ENCODE results near the gene ZNF576.
A peak's percentile ranks its signal among the peaks of the same experiment; 100 is the strongest.
"Not testable (repeated sequence)": the region's sequence is repeated elsewhere in the genome, so short reads cannot be mapped to it uniquely, and the experiment has no call there.

The ZNF576 gene

GRCh38 chr19:43595999-43596841 is at the start of gene ZNF576, which contains the start of gene IRGQ:
Gene ZNF576 (plus strand): TSS chr19:43596595. CDS start chr19:43597109, 514 bp downstream.
Gene IRGQ (minus strand): TSS chr19:43596134. CDS start chr19:43595338, 796 bp downstream.
- Histone ChIP-seq H3K27me3 (ENCODE audit: control insufficient read depth in 1 of 2, insufficient read depth in 2 of 2, low read length in 2 of 2) (no peaks in the 10 kb centered on the region), H3K36me3 (ENCODE audit: insufficient read depth, low read length) (peaks cover 31% of the 10 kb centered on the region)

GRCh38 chr19:43547926-43548325 is 48.5 kb upstream of the ZNF576 start:
- H3K4me3 ChIP-seq (ENCODE audit: low read depth in 1 of 2, low read length in 2 of 2); H3K9ac ChIP-seq (ENCODE audit: low read length); H3K4me1 ChIP-seq (ENCODE audit: insufficient read depth, low read length); H3K27ac ChIP-seq (ENCODE audit: low read depth, low read length); H3K9me3 ChIP-seq (ENCODE audit: low read length); H3K27me3 ChIP-seq (ENCODE audit: control insufficient read depth in 1 of 2, insufficient read depth in 2 of 2, low read length in 2 of 2): not testable (repeated sequence)
- H3K36me3 ChIP-seq (ENCODE audit: insufficient read depth, low read length) = peaks cover 56% of the 10 kb centered on the region

More at GRCh38 chr19:43595999-43596841, at the start of gene ZNF576, which contains the start of gene IRGQ:
- peak within 1 kb of the TSS; percentile 98 for H3K27ac ChIP-seq (ENCODE audit: low read depth, low read length)
- peaks cover 33% of the 10 kb centered on the region for H3K4me1 ChIP-seq (ENCODE audit: insufficient read depth, low read length)
- peak within 1 kb of the TSS; percentile 77 to 88 for H3K4me3 ChIP-seq (ENCODE audit: low read depth in 1 of 2, low read length in 2 of 2)
- peak within 1 kb of the TSS; percentile 88 for H3K9ac ChIP-seq (ENCODE audit: low read length)
- no peaks in the 10 kb centered on the region for H3K9me3 ChIP-seq (ENCODE audit: low read length)

GRCh38 chr19:43548706-43549105 is 47.7 kb upstream of the ZNF576 start:
- H3K36me3 ChIP-seq (ENCODE audit: insufficient read depth, low read length) = peaks cover 55% of the 10 kb centered on the region

GRCh38 chr19:43551399-43552197 is 44.8 kb upstream of the ZNF576 start:
- Histone ChIP-seq H3K4me3 (ENCODE audit: low read depth in 1 of 2, low read length in 2 of 2) (no peak overlapping the region), H3K36me3 (ENCODE audit: insufficient read depth, low read length) (peaks cover 53% of the 10 kb centered on the region), H3K27me3 (ENCODE audit: control insufficient read depth in 1 of 2, insufficient read depth in 2 of 2, low read length in 2 of 2) (no peaks in the 10 kb centered on the region), H3K9me3 (ENCODE audit: low read length) (no peaks in the 10 kb centered on the region), H3K27ac (ENCODE audit: low read depth, low read length) (no peak overlapping the region), H3K9ac (ENCODE audit: low read length) (no peak overlapping the region), H3K4me1 (ENCODE audit: insufficient read depth, low read length) (no peaks in the 10 kb centered on the region)

More at GRCh38 chr19:43548706-43549105, 47.7 kb upstream of the ZNF576 start:
- no peaks in the 10 kb centered on the region for H3K9me3 ChIP-seq (ENCODE audit: low read length)
- no peaks in the 10 kb centered on the region for H3K4me1 ChIP-seq (ENCODE audit: insufficient read depth, low read length)
- no peak overlapping the region for H3K9ac ChIP-seq (ENCODE audit: low read length)
- H3K4me3 ChIP-seq (ENCODE audit: low read depth in 1 of 2, low read length in 2 of 2) = no peak overlapping the region
- H3K27ac ChIP-seq (ENCODE audit: low read depth, low read length) = no peak overlapping the region
- H3K27me3 ChIP-seq (ENCODE audit: control insufficient read depth in 1 of 2, insufficient read depth in 2 of 2, low read length in 2 of 2) = no peaks in the 10 kb centered on the region

- H3K9ac ChIP-seq (ENCODE audit: low read length) = no peak overlapping the region
- H3K4me3 ChIP-seq (ENCODE audit: low read depth in 1 of 2, low read length in 2 of 2) = no peak overlapping the region
- H3K27me3 ChIP-seq (ENCODE audit: control insufficient read depth in 1 of 2, insufficient read depth in 2 of 2, low read length in 2 of 2) = no peaks in the 10 kb centered on the region
- H3K27ac ChIP-seq (ENCODE audit: low read depth, low read length) = no peak overlapping the region
- H3K9me3 ChIP-seq (ENCODE audit: low read length) = no peaks in the 10 kb centered on the region
- H3K36me3 ChIP-seq (ENCODE audit: insufficient read depth, low read length) = peaks cover 53% of the 10 kb centered on the region
- no peaks in the 10 kb centered on the region for H3K4me1 ChIP-seq (ENCODE audit: insufficient read depth, low read length)
These were observed 44.3 kb upstream of the ZNF576 start for GRCh38 chr19:43552198-43552450.

GRCh38 chr19:43552616-43553015 is 43.8 kb upstream of the ZNF576 start:
- no peak overlapping the region for H3K9ac ChIP-seq (ENCODE audit: low read length)

GRCh38 chr19:43553656-43554055 is 42.7 kb upstream of the ZNF576 start:
- no peaks in the 10 kb centered on the region for H3K4me1 ChIP-seq (ENCODE audit: insufficient read depth, low read length)
- peaks cover 55% of the 10 kb centered on the region for H3K36me3 ChIP-seq (ENCODE audit: insufficient read depth, low read length)
- no peak overlapping the region for H3K9ac ChIP-seq (ENCODE audit: low read length)
- no peak overlapping the region for H3K27ac ChIP-seq (ENCODE audit: low read depth, low read length)
- no peak overlapping the region for H3K4me3 ChIP-seq (ENCODE audit: low read depth in 1 of 2, low read length in 2 of 2)
- no peaks in the 10 kb centered on the region for H3K9me3 ChIP-seq (ENCODE audit: low read length)
- H3K27me3 ChIP-seq (ENCODE audit: control insufficient read depth in 1 of 2, insufficient read depth in 2 of 2, low read length in 2 of 2) = no peaks in the 10 kb centered on the region

More at GRCh38 chr19:43552616-43553015, 43.8 kb upstream of the ZNF576 start:
- Histone ChIP-seq H3K4me1 (ENCODE audit: insufficient read depth, low read length) (no peaks in the 10 kb centered on the region), H3K27ac (ENCODE audit: low read depth, low read length) (no peak overlapping the region), H3K9me3 (ENCODE audit: low read length) (no peaks in the 10 kb centered on the region), H3K4me3 (ENCODE audit: low read depth in 1 of 2, low read length in 2 of 2) (no peak overlapping the region), H3K27me3 (ENCODE audit: control insufficient read depth in 1 of 2, insufficient read depth in 2 of 2, low read length in 2 of 2) (no peaks in the 10 kb centered on the region), H3K36me3 (ENCODE audit: insufficient read depth, low read length) (peaks cover 56% of the 10 kb centered on the region)

GRCh38 chr19:43554317-43554895 is 42.0 kb upstream of the ZNF576 start:
- Histone ChIP-seq H3K27me3 (ENCODE audit: control insufficient read depth in 1 of 2, insufficient read depth in 2 of 2, low read length in 2 of 2) (no peaks in the 10 kb centered on the region), H3K4me3 (ENCODE audit: low read depth in 1 of 2, low read length in 2 of 2) (no peak overlapping the region), H3K27ac (ENCODE audit: low read depth, low read length) (no peak overlapping the region), H3K36me3 (ENCODE audit: insufficient read depth, low read length) (peaks cover 51% of the 10 kb centered on the region), H3K9me3 (ENCODE audit: low read length) (no peaks in the 10 kb centered on the region), H3K9ac (ENCODE audit: low read length) (no peak overlapping the region), H3K4me1 (ENCODE audit: insufficient read depth, low read length) (no peaks in the 10 kb centered on the region)

GRCh38 chr19:43555185-43555770 is 41.1 kb upstream of the ZNF576 start:
- H3K36me3 ChIP-seq (ENCODE audit: insufficient read depth, low read length) = peaks cover 45% of the 10 kb centered on the region
- H3K4me1 ChIP-seq (ENCODE audit: insufficient read depth, low read length) = no peaks in the 10 kb centered on the region
- H3K27ac ChIP-seq (ENCODE audit: low read depth, low read length) = no peak overlapping the region

GRCh38 chr19:43560687-43561086 is 35.7 kb upstream of the ZNF576 start:
- Histone ChIP-seq H3K27me3 (ENCODE audit: control insufficient read depth in 1 of 2, insufficient read depth in 2 of 2, low read length in 2 of 2) (no peaks in the 10 kb centered on the region), H3K27ac (ENCODE audit: low read depth, low read length) (no peak overlapping the region), H3K9me3 (ENCODE audit: low read length) (no peaks in the 10 kb centered on the region), H3K9ac (ENCODE audit: low read length) (no peak overlapping the region), H3K36me3 (ENCODE audit: insufficient read depth, low read length) (peaks cover 4% of the 10 kb centered on the region), H3K4me1 (ENCODE audit: insufficient read depth, low read length) (peaks cover 16% of the 10 kb centered on the region), H3K4me3 (ENCODE audit: low read depth in 1 of 2, low read length in 2 of 2) (no peak overlapping the region)

More at GRCh38 chr19:43555185-43555770, 41.1 kb upstream of the ZNF576 start:
- Histone ChIP-seq H3K4me3 (ENCODE audit: low read depth in 1 of 2, low read length in 2 of 2) (no peak overlapping the region), H3K9me3 (ENCODE audit: low read length) (no peaks in the 10 kb centered on the region), H3K9ac (ENCODE audit: low read length) (no peak overlapping the region), H3K27me3 (ENCODE audit: control insufficient read depth in 1 of 2, insufficient read depth in 2 of 2, low read length in 2 of 2) (no peaks in the 10 kb centered on the region)

Data from muscle layer of colon (tissue), 2 donors.